Eye (tissue), 1 donor: ENCODE results near the gene NFKBIA.
A peak's percentile ranks its signal among the peaks of the same experiment; 100 is the strongest.
"Not testable (repeated sequence)": the region's sequence is repeated elsewhere in the genome, so short reads cannot be mapped to it uniquely, and the experiment has no call there.

Experiments used
- DNase-seq: peaks from one replicate; pipeline ENCODE4 v3.0.0-alpha.2; 2015

Gene NFKBIA

DNA sequence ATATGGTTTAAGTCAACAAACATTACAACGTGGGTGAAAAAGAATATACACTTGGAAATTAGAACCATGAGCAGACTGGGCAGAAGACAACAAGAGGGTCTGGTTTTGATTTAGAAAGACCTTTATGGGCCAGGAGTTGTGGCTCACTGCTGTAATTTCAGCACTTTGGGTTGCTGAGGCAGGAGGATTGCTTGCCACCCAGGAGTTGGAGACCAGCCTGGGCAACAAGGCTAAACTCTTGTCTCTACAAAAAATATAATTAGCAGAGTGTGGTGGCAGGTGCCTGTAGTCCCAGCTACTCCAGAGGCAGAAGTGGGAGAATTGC, 2.7 kb upstream of the NFKBIA start:
- no peak for DNase-seq

- DNase-seq = peak; percentile 78
These were observed 2.2 kb upstream of the NFKBIA start for GRCh38 chr14:35406506-35407305.

GRCh38 chr14:35406090-35406489, 1.5 kb upstream of the NFKBIA start:
- no peak for DNase-seq

DNA sequence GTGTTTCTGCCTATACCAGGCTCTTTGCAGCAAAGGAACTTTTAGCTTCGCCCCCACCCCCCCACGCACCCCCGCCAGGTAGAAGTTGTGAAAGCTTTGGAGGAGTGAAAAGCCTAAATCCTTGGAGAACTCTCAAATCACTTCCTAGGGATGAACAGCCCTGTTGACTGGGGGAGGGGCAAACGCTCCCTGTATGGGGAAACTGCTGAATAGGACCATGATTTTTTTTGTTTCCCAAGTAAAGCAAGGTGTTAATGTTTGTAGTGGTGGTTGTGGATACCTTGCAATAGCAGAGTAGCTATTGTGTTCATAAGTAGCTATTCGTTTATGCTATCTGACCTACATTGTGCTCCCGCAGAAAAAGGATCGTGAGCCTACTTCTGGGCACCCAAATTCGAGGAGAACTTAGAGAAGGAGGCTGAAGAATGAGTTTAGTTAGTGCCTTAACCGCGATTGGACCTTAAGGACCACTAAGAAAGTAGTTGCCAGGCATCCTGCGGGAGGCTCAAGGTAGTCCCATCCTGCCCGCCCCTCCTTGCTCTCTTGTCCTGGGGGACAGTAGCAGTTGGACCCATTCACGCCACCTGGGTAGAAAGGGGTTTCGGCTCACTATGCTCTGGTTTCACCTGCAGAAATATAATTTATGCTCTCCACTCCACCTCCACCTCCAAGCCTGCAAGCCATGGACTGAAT, 901 bp upstream of the NFKBIA start:
- no peak for DNase-seq

GRCh38 chr14:35403603-35404448, 723 bp downstream of the NFKBIA start:
- peak; percentile 93 for DNase-seq

DNA sequence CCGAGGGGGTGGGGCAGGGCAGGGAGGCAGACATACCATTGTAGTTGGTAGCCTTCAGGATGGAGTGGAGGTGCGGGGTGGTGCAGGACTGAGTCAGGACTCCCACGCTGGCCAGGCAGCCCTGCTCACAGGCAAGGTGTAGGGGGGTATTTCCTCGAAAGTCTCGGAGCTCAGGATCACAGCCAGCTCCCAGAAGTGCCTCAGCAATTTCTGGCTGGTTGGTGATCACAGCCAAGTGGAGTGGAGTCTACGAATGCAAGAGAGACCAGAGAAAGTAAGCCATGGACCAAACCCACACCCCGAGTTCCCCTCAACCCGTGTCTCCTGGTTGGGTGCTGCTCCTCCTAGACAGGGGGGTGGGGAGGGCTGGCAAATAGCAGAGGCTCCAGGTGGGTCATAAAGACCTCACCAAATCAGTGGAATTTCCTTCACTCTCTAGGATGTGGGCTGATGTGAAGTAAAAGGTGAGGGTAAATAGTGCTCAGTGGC, 1.4 kb downstream of the NFKBIA start:
- no peak for DNase-seq

- DNase-seq = no peak
These were observed 2.0 kb downstream of the NFKBIA start for GRCh38 chr14:35402323-35403113.

GRCh38 chr14:35401422-35402265, 2.9 kb downstream of the NFKBIA start:
- DNase-seq = no peak

- no peak for DNase-seq
These were observed 3.7 kb downstream of the NFKBIA start for GRCh38 chr14:35400648-35401421.

- DNase-seq = no peak
These were observed 5.2 kb downstream of the NFKBIA start for GRCh38 chr14:35399083-35399937.

DNA sequence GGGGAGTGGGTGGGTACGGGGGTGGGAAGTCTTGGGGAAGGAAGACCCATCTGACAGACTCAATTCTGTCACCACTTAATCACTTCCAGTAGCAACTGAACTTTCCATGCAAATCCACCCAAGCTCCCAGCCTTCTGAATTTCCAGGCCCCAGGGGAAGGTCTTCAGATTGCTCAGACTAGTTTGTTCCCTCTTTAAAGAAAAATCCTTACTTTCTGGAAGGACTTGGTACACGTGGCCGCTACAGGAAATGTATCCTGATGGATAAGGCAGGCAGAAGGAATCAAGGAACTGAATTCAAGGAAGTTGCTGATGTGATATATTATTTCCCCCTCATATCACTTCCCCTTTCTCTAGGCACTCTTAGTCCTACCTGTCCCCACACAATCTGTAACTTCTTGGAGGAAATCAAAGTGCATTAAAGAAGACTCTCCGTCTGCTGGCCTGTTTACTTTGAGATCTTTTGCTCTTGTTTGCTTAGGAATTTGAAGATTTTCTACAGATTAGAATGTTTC, 6.4 kb downstream of the NFKBIA start:
- DNase-seq = no peak

DNA sequence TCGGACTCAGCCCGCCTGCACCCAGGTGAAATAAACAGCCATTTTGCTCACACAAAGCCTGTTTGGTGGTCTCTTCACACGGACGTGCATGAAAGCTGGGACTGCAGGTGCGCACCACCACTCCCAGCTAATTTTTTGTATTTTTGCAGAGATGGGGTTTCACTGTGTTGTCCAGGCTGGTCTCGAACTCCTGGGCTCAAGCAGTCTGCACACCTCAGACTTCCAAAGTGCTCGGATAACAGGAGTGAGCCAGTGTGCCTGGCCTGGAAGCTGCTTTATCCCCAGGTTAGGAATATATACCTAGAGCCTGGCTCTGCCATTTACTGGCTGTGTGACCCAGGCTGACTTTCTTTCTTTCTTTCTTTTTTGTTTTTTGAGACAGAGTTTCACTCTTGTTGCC, 7.9 kb downstream of the NFKBIA start:
- DNase-seq = not testable (repeated sequence)

GRCh38 chr14:35395283-35395682, 9.3 kb downstream of the NFKBIA start:
- DNase-seq = no peak

GRCh38 chr14:35394326-35395013, 10.1 kb downstream of the NFKBIA start:
- DNase-seq = no peak

- DNase-seq = no peak
These were observed 10.7 kb downstream of the NFKBIA start for GRCh38 chr14:35393826-35394225.

- DNase-seq = no peak
These were observed 12.4 kb downstream of the NFKBIA start for GRCh38 chr14:35392103-35392502.

DNA sequence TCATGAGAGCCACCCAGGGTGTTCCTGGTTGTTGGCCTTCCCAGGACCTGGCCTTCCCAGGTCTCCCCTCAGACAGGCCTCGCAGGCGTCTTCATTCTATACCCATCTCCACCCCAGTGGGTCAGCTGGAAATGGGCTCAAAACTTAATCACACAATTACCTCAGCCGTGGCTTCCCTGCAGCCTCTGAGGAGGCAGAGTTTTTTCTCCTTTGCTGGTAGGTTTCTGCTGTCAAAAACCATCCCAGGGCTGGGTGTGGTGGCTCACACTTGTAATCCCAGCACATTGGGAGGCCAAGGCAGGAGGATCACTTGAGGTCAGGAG, 13.2 kb downstream of the NFKBIA start:
- no peak for DNase-seq

GRCh38 chr14:35390577-35391387, 13.8 kb downstream of the NFKBIA start:
- DNase-seq = no peak
